ENCODE data around the gene HECTD4.
A peak's percentile ranks its signal among the peaks of the same experiment; 100 is the strongest.
"Not testable (repeated sequence)": the region's sequence is repeated elsewhere in the genome, so short reads cannot be mapped to it uniquely, and the experiment has no call there.

The HECTD4 gene, protein sequence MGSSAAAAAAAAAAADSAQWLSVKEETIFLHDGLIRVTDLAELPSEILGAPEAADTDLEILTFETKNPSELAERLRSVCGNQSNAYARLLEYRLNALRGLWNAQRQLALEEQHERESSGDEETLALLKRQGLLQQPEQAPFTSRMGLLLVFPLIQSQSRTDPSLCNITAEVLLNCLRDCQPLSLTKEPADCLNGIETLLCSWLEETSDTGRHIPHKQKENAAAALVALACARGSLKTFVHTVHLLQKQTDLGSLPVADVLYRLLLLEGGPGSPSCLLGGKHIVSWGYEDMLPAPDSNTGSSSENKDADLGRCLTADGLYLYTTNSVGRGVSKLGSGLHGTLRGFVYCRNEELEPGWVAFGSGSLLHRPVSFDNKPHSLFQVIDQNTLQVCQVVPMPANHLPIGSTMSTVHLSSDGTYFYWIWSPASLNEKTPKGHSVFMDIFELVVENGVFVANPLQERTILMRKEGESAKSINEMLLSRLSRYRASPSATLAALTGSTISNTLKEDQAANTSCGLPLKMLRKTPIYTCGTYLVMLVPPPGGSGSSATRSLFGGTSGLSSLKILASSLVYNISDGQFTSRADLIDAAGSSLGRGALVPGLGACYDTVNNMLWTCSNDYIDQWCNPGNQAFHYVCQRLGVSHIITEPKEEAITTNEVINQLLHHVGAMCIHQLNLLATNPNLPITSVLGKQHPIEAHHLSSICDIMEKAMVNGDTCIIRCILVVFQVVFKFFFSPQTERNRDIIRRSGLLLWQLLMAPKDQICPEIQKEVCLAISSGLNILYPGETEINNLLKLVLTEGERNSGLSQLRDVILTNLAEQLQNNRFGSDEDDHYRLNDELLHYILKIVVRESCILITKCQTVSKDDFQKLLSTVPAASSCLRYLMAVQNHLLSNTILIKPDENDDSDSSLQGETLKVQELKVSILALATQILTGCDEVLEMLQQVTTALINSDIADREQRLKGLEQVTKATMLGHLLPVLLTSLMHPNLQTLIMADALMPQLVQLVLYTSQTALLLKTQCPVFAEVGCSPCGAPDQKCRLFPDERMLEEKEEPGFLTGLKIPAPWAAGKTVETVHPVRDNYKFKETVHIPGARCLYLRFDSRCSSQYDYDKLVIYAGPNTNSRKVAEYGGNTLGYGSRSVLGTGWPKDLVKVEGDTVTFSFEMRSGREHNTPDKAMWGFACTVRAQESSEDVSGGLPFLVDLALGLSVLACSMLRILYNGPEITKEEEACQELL (N-terminal part only)

DNA sequence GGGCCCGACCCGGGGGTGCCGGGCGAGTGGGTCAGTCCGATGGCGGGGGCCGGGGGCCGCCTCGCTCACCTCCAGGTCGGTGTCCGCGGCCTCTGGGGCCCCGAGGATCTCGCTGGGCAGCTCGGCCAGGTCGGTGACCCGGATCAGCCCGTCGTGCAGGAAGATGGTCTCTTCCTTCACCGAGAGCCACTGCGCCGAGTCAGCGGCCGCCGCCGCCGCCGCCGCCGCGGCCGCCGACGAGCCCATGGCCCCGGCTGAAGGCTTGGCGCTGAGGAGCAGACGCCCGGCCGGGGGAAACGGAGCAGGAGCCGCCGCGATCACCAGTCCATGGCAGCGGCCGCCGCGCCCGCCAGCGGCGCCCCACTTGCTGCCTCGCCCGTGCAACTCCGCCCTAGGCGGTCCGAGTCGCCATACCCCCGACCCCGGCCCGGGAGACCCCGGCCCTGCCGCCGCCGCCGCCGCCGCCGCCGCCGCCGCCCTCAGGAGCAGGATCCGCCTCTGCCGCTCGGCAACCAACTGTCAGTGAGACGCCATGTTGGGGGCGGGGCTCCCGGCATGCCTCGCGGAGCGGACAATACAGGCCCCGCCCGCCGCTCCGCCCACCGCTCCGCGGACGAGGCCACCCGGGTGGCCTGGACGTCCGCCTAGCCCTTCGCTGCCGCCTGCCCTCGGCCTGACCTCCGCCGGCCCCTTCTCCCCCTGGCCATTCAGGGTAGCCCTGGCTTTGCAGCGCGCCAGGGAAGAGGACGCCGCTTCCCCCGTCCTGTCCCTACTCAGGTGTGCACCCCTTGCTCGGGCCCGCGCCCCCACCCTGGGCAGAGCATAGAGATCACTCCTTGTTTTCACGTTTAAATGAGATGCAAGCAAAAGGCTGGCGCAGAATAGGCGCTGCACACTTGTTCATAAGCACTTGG is at the start of gene HECTD4:
HECTD4 (minus strand) TSS at position 549 of the 914 bp plus-strand sequence; CDS start at position 246, 303 bp downstream.
- peak; percentile 90 for DNase-seq

DNA sequence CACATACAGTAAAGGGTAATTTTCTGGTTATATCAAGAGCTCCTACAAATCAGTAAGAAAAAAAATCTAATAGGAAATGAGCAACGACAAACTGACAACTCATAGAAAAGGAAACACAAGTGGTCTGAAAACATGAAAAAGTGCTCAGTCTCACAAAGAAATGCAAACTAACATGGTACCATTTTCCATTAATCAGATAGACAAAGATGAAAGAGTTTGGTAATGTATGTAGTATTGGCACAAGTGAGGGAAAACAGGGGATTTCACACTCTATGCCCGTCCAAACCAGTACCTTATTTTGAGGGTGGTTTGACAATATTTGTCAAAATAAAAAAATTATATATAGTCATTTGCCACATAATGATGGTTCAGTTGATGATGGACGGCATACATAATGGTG is 49.7 kb upstream of the HECTD4 start:
- DNase-seq = no peak

DNA sequence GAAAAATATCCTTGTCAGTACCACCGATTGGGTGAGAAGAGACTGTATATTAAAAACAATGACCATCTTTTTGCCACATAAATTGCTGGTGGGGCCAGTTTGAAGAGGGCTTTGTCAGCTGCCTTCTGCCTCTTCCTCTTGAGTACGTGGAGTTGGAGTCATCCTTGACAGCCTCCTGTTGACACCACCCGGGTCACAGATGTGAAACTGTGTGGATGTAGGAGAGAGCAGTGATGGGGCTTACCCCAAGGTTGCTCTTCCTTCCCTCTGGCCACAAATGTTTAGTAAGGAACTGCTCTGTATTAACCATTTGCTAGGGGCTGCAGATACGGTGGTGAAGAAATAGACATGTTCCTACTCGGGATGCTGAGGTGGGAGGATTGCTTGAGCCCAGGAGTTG is 48.7 kb upstream of the HECTD4 start:
- DNase-seq = no peak

DNA sequence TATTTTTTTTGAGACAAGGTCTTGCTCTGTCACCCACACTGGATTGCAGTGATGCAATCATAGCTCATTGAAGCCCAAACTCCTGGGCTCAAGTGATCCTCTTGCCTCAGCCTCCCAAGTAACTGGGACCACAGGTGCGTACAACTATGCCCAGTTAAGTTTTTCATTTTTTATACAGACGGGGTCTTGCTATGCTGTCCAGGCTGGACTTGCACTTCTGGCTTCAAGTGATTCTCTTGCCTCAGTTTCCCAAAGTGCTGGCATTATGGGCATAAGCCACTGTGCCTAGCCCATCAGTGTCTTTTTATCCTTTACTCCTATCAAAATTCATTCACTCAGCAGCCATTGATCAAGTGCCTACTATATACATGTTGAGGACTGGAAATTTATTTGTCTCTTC is 45.5 kb upstream of the HECTD4 start:
- DNase-seq = no peak

DNA sequence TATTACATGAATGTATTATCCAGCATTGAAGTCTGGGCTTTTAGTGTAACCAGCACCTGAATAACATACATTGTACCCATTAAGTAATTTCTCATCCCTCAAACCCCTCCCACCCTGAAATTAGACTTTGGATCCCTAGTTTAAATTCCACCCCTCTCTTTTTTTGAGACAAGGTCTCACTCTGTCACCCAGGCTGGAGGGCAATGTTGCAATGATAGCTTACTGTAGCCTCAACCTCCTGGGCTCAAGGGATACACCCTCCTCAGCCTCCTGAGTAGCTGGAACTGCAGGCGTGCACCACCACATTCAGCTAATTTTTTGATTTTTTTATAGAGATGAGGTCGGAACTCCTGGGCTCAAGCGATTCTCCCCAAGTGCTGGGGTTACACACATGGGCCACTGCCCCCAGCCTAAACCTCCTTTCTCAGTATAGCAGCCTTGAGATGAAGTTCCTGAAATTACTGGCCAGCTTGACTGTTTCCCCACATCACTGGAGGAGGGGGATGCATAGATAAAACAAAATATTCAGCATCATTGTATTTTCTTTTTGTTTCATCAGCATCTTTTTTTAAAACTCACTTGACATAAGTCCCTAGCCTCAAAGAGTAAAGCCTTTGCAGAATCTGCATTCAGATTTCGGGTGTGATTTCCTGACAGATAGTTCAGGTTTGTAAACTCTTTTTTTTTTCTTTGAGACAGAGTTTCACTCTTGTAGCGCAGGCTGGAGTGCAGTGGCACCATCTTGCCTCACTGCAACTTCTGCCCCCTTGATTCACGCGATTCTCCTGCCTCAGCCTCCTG is 43.6 kb upstream of the HECTD4 start:
- DNase-seq = no peak

DNA sequence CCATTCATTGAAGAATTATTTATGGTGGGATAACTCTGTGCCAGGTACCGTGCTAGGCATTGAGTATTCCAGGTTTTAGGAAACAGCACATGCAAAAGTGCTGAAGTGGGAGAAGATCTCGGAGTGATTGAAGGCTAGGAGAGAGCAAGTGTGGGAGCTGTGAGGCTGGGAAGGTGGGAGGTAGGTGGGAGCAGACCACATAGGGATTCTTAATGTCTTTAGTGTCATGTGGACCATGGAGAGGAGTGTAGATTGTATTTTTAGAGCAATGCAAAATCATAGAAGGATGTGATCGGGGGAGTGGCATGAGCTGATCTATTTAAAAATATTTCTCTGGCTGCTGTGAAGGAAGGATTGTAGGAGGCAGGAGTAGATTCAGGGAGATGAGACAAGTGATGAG is 41.9 kb upstream of the HECTD4 start:
- DNase-seq = no peak

DNA sequence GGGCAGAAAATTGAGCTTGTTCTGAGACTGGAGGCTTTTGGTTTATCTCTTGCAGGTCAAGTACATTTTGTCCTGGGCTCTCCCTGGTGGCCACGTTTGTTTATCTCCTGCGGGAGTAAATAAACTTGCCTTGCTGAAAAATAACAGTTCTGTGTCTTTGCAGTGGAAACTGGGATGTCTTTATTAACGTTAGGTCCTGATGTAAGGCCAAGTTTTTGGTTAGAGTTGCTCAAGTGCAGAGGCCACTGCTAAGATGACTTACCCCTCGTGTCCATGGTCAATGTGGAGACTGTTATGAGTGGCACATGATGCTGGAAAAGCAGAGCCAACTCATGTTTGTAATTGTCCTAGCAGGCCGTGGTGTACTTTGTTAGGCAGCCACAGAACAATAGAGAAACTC is 40.3 kb upstream of the HECTD4 start:
- DNase-seq = no peak

DNA sequence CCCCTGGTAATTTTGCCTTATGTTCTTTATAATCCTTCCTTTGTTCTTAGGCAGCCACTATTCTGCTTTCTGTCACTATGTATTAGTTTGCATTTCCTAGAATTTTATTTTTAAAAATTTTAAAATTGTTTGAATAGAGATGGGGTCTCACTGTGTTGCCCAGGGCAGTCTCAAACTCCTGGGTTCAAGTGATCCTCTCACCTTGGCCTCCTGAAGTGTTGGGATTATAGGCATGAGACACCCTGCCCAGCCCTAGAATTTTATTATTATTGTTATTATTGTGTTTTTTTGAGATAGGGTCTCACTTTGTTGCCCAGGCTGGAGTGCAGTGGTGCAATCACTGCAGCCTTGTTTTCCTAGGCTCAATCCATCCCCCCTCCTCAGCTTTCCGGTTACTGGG is 39.1 kb upstream of the HECTD4 start:
- no peak for DNase-seq

DNA sequence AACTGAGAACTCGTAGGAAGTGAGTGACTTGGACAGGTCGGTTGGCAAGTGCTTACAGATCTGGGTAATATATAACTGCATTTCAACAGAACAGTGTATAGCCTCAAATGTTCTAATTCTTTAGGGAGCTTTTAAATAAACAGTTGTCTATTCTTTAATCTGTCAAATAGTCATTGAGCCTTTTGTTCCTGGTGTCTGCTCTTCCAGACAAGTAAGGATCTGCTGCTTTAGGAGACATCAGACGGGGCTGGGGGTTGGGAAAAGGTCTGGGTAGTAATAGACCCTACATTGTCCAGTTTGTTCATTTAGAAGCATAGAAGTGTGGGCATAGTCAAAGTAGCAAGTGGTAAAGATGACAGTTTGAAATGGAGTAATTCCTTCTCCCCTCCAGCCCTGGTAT is 38.5 kb upstream of the HECTD4 start:
- DNase-seq = no peak

DNA sequence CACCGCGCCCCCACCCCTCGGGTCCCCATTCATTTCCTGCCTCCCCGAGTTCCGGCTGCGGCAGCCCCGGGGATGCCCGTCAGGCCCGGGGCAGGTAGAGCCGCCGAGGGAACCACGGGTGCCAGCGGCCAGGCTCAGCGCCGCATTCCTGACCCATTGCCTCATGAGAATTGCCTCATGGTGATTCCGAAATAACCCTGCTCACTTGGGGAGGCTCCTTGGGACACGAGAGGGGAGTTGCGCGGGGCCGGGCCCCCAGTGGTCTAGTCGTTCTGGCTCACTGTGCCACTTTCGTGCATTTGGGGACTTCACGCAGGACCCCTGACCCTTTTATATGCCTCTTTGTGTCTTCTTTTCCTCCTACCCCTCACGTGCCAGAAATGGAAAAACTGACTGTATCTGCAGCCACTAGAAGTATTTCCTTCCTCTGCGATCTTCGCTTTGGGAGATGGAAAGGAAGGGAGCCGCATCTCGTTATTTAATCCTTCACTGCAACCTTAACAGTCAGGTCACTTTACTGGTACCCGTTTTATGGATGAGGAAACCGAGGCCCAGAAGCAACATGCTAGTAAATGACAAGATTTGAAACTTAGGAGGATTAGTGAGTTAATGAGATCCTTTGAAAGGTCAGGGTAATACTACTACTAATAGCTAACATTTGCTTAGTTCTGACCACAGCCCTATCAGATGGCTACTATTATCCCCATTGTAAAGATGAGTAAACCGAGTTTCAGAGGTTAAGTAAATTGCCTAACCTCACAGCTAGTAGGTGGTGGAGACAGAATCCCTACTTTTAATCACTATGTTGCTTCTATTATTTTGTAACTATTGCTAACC is 37.3 kb upstream of the HECTD4 start:
- DNase-seq = peak; percentile 46

DNA sequence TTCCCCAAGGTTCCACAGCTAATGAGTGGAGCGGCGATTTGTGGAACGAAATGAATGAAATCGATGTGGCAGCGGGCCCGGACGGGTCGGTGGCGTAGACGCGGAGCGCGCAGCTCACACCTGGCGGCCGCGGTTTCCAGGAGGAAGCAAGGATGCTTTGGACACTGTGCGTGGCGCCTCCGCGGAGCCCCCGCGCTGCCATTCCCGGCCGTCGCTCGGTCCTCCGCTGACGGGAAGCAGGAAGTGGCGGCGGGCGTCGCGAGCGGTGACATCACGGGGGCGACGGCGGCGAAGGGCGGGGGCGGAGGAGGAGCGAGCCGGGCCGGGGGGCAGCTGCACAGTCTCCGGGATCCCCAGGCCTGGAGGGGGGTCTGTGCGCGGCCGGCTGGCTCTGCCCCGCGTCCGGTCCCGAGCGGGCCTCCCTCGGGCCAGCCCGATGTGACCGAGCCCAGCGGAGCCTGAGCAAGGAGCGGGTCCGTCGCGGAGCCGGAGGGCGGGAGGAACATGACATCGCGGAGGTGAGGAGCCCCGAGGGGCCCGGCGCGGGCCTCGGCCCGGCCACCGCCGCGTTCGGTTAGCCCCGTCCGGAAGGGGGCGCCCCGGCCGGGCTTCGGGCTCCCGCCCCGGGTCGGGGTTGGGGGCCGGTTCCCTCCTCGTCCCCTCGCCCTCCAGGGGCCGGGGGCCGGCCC is 36.5 kb upstream of the HECTD4 start, which contains the start of gene PTPN11:
PTPN11 (plus strand) TSS at position 340 of the 689 bp plus-strand sequence; CDS start at position 505, 165 bp downstream.
- DNase-seq = peak; percentile 82

DNA sequence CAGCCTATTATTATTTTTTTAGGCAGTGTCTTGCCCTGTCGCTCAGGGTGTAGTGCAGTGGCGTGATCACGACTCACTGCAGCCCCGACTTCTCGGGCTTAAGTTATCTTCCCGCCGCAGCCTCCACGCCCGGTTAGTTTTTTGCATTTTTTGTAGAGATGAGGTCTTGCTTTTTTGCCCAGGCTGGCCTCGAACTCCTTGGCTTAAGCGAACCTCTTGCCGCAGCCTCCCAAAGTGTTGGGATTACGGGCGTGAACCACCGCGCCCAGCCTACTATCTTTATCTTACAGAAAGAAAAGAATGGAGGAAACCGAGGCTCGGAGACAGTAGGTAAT is 36.0 kb upstream of the HECTD4 start:
- DNase-seq = peak; percentile 80

DNA sequence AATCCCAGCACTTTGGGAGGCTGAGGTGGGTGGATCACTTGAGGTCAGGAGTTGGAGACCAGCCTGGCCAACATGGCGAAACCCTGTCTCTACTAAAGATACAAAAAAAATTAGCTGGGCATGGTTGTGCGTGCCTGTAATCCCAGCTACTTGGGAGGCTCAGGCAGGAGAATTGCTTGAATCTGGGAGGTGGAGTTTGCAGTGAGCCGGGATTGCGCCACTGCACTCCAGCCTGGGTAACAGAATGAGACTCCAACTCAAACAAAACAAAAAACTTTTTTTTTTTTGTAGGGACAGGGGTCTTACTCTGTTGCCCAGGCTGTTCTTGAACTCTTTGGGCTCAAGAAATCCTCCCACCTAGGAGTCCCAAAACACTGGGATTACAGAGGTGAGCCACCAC is 33.2 kb upstream of the HECTD4 start:
- not testable (repeated sequence) for DNase-seq

DNA sequence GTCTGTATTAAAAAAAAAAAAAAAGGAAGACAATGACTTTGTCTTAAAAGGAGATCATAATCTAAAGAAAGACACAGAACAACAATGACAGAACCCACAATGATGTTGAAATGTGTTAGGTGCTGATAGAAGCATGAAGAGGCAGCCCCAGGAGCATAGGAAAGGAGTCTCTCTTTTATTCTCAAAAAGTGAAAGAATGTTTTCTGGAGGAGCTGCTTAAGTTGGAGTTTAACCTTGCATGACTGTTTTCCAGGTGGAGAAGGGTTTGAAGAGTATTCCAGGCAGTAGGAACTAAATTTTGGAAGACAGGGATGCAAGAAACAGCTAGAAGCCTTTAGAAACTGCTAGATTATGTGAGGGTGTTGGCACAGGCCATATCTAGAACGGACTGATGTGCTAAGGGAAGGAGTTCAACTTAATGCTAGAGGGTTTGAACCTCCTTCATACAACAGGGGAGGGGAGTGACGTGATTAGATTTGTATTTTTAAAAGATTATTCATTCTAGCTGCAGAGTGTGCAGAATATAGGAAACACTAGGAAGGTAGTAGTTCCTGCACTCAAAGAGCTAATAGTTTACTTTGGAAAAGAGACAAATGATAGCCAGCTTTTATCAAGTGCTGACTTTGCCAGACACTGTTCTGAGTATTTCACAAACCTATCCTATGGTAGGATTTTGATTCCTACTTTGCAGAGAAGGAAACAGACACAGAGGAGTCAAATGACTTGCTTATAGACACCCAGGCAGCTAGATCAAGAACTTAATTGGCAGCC is 31.8 kb upstream of the HECTD4 start:
- DNase-seq = peak; percentile 86

DNA sequence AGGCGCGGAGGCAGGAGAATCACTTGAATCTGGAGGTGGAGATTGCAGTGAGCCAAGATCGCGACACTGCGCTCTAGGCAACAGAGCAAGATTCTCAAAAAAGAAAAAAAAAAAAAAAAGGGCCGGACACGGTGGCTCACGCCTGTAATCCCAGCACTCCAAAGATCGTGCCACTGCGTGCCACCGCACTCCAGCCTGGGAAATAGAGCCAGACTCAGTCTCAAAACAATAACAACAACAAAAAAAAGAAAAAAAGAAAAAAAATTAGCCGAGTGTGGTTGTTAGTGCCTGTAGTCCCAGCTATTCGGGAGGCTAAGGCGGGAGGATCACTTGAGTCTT is 27.6 kb upstream of the HECTD4 start:
- no peak for DNase-seq

DNA sequence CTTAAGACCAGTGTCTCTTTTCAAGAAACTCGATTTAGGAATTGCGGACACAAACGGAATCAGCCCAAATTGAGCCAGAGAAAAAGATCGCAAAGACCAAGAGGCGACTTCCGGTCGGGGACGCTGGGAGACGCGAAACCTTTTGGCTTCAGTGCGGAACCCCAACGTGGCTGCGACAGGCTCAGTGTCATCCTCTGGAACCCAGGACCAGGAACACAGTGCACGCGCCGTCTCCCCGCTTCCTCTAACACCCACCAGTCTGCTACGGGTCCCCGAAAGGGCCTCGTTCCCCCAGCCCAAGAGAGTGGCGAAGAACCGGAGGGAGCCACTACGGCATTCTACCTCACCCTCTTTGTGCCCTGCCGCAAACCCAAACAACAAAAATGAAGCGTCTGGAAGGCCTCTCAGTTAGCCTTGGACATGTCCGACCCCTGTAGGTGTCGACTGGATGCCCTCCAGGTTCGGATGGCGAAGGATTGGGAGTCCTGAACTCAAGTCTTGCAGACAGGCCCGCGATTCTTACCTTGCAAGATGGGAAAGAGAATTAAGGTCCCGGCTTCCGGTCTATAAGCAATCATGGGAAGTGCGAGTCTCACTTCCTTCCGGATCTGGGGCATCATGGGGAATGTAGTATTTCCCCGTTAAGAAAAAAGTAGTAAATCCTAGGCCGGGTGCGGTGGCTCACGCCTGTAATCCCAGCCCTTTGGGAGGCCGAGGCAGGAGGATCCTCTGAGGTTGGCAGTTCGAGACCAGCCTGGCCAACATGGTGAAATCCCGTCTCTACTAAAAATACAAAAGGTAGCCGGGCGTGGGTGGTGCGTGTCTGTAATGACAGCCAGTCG is 27.1 kb upstream of the HECTD4 start, which contains the start of gene RPL6:
RPL6 (minus strand) TSS at position 542 of the 842 bp plus-strand sequence. CDS start 949 bp downstream, outside the sequence.
- peak; percentile 98 for DNase-seq

DNA sequence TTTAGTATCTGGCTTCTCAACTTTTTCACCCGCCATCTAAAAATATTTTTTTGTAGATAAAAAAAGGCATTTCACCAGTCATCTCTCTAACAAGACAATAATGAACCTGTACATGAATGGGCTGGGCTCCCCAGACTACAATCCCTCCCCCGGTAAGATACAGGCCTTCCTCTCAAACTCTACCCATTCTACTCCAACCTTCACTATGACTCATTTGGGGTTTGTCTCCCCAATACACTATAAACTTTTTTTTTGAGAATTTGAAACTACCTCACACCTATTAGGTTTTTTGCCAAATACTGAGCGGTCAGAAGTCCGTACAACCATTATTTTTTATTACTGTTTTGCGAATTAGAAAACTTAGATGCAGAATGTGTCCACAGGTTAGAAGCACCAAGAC is 26.4 kb upstream of the HECTD4 start:
- DNase-seq = peak; percentile 45

DNA sequence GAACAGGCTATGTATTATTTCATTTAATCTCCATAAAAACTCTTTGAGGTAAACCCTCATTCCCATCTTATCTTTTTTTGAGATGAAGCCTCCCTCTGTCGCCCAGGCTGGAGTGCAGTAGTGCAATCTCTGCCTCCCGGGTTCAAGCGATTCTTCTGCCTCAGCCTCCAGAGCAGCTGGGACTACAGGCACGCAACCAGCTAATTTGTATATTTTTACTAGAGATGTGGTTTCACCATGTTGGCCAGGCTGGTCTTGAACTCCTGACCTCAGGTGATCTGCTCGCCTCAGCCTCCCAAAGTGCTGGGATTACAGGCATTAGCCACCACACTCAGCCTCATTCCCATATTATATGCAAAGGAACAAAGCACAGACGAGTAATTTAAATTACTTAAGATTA is 25.5 kb upstream of the HECTD4 start:
- not testable (repeated sequence) for DNase-seq

Measured in hematopoietic multipotent progenitor cell treated with erythropoietin and hydrocortisone succinate and interleukin-3 and kit ligand, for 8 days (in vitro differentiated cells).